ENCODE measurements around the gene FZR1.

Gene FZR1

DNA sequence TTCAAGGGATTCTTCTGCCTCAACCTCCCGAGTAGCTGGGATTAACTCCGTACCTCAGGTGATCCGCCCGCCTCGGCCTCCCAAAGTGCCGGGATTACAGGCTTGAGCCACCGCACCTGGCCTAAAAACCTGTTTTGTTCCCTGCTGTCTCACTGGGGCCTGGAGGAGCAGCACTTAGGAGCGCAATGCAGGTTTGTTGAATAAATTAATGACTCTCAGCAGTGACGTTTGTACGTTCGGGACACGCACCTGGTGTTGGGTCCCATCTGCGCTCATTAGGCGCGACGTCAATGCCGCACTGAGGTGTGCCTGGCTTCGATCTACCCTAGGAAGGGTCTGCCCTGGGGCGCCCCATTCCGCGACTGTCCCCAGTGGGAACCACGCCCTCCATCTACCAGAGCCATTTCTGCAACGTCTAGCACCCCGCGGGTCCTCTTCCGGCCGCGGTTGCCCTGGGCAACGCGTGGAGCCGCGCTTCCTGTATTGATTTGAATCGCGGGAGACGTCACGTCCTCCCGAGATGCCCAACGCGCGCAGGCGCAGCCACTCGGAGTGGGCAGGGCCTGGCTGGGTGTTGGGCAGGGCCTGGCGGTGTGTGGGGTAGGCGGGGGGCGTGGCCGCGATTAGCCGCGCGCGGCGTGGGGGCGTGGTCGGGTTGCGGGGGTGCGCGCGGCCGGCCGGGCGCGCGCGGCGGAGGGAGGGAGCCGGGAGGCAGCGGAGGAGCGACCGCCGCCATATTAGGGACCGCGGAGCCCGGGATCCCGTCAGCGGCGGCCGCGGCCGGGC, at the start of gene FZR1:
Gene FZR1, plus strand, starts transcription at position 714 of the 786 bp plus-strand sequence. CDS start 16,679 bp downstream, outside the sequence.
- no peaks in the 10 kb centered on the region for H3K9me3 Mint-ChIP-seq
- peaks cover 3% of the 10 kb centered on the region for H3K27me3 Mint-ChIP-seq (ENCODE audit: low read depth, poor library complexity)
- DNase-seq, result peak; percentile 99
- TF ChIP-seq, protein P1, sequence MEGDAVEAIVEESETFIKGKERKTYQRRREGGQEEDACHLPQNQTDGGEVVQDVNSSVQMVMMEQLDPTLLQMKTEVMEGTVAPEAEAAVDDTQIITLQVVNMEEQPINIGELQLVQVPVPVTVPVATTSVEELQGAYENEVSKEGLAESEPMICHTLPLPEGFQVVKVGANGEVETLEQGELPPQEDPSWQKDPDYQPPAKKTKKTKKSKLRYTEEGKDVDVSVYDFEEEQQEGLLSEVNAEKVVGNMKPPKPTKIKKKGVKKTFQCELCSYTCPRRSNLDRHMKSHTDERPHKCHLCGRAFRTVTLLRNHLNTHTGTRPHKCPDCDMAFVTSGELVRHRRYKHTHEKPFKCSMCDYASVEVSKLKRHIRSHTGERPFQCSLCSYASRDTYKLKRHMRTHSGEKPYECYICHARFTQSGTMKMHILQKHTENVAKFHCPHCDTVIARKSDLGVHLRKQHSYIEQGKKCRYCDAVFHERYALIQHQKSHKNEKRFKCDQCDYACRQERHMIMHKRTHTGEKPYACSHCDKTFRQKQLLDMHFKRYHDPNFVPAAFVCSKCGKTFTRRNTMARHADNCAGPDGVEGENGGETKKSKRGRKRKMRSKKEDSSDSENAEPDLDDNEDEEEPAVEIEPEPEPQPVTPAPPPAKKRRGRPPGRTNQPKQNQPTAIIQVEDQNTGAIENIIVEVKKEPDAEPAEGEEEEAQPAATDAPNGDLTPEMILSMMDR (IDR thresholded peaks at IDR 0.05), result no peak
- peak within 1 kb of the TSS; percentile 93 for H3K4me3 Mint-ChIP-seq
- H3K27ac Mint-ChIP-seq, result peak within 1 kb of the TSS; percentile 93
- H3K4me1 Mint-ChIP-seq, result peaks cover 48% of the 10 kb centered on the region
- peaks cover 13% of the 10 kb centered on the region for H3K36me3 Mint-ChIP-seq (ENCODE audit: low read depth)

DNA sequence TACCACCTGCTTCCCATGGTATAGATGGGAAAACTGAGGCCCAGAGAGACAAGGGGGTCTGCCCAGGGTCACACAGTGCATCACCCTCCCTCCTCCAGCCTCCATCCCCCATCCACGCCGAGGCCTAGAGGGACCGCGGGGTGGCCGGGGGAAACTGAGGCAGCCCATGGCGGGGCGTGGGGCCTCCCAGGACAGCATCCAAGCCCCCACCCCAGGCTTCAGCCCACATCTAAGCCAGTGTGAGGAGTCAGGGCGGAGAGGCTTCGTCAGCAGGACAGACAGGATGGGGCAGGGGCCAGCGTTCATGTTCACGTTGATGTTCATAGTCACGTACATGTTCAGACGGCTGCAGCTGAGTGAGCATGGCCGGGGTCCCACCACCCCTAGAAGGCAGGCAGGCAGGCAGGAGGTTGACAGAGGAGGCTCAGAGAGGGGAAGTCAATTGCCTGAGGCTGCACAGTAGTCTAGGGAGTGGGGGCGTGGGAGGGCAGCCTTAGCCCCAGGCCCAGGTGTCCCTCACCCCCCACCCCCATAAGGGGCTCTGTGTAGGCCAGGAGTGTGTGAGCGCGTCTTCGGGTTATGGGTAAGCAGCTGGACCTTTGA, 49.1 kb upstream of the FZR1 start:
- no peak for DNase-seq
- Mint-ChIP-seq H3K4me3 (no peak overlapping the region), H3K9me3 (no peaks in the 10 kb centered on the region), H3K36me3 (ENCODE audit: low read depth) (peaks cover 4% of the 10 kb centered on the region), H3K4me1 (peaks cover 23% of the 10 kb centered on the region), H3K27me3 (ENCODE audit: low read depth, poor library complexity) (peaks cover 23% of the 10 kb centered on the region), H3K27ac (no peak overlapping the region)
- TF ChIP-seq, protein P1 (IDR thresholded peaks at IDR 0.05), result no peak

DNA sequence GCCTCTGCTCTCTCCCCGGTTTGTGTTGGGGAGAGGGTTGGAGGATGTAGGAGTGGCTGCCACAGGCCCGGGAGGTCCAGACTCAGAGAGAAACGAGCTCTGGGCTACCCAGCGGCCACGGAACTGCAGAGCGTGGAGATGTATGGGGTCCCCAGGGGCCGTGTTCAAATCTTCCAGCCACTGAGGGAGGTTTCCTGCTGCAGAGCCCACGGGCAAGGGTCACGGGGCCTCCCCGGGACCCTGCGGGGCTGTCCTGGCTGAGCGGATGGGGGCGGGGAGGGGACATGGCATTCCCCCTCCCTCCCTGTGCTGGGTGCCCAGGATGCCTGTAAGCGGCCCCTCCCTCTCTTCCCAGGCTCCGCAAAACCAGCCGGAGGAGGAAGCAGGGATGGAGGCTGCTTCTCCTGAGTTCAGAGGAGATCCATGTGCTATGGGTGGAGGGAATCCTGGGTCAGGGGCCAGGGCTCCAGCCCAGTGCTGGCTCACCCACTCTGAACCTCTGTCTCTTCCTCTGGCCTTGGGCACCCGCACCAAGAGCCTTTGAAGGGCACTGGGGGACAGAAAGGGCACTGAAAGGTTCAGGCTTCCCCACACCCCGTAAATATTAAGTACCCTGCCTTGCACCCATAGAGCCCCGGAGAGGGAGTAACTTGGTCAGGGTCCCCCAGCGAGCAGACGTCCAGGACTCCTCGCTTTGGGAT, 48.4 kb upstream of the FZR1 start:
- Mint-ChIP-seq H3K4me3 (no peak overlapping the region), H3K9me3 (no peaks in the 10 kb centered on the region)

GRCh38 chr19:3458229-3459088, 47.7 kb upstream of the FZR1 start:
- no peak for DNase-seq
- Mint-ChIP-seq H3K27ac (no peak overlapping the region), H3K9me3 (no peaks in the 10 kb centered on the region), H3K4me1 (peaks cover 30% of the 10 kb centered on the region), H3K36me3 (ENCODE audit: low read depth) (no peaks in the 10 kb centered on the region), H3K27me3 (ENCODE audit: low read depth, poor library complexity) (peaks cover 35% of the 10 kb centered on the region), H3K4me3 (peak overlapping the region; percentile 54)
- TF ChIP-seq, protein P1 (IDR thresholded peaks at IDR 0.05), result no peak

More for the DNA sequence above, 48.4 kb upstream of the FZR1 start:
- H3K36me3 Mint-ChIP-seq (ENCODE audit: low read depth), result peaks cover 4% of the 10 kb centered on the region
- H3K27me3 Mint-ChIP-seq (ENCODE audit: low read depth, poor library complexity), result peaks cover 29% of the 10 kb centered on the region
- H3K4me1 Mint-ChIP-seq, result peaks cover 26% of the 10 kb centered on the region
- DNase-seq, result no peak
- H3K27ac Mint-ChIP-seq, result no peak overlapping the region
- TF ChIP-seq, protein P1 (IDR thresholded peaks at IDR 0.05), result no peak

DNA sequence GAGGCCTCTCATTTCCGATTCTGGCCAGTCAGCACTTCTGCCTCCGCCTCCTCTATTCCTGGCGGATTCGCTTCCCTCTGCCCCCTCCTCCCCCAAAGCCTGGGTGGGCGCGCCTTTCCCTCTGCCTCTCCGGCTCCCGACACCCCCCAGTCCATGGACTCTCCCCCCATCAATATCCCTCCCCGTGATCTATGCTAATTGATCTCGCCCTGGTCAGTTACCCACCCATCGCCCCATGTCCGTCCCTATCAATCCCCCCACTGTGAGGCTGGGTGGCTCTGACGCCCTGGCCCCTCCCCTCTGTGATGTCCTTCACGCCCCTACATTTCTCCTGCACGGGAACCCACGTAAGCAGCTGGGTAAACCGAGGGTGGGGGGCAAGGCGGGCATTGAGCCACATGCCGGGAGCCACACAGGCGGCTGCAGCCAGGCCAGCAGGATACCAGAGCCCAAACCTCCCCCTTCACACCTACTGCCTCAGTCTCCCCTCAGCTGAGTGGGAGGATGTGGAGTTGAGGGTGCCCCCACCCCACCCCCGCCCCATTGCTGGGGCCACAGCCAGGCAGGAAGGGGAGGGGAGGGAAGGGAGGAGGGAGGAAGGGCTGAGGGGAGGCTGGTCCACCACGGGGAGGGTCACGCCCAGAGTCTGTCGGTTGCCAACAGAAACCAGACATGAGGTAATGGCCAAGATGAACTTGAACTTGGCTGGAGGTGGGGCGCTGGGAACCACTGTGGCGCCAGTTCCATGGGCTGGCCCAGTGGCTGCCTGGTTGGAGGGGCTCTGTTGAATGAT, 46.8 kb upstream of the FZR1 start:
- H3K4me3 Mint-ChIP-seq, result peak overlapping the region; percentile 54
- H3K36me3 Mint-ChIP-seq (ENCODE audit: low read depth), result no peaks in the 10 kb centered on the region
- H3K4me1 Mint-ChIP-seq, result peaks cover 30% of the 10 kb centered on the region
- H3K27ac Mint-ChIP-seq, result no peak overlapping the region
- no peaks in the 10 kb centered on the region for H3K9me3 Mint-ChIP-seq
- peaks cover 40% of the 10 kb centered on the region for H3K27me3 Mint-ChIP-seq (ENCODE audit: low read depth, poor library complexity)
- peak; percentile 50 for DNase-seq
- TF ChIP-seq, protein P1 (IDR thresholded peaks at IDR 0.05), result no peak

All from nephron progenitor cell (in vitro differentiated cells).